GM12878 (cell line): ENCODE measurements around the gene ALB. TPM values are rescaled to one million over a fixed set of nuclear protein-coding genes. Genes with fewer than 3 reads are reported as not detected.

ENCODE experiments used
- BACH1 ChIP-seq: fragments of 450-650 bp; IDR thresholded peaks from 2 replicates; pipeline ENCODE4 v1.6.1; 2017; ENCODE audit warnings: mild to moderate bottlenecking, borderline replicate concordance
- RELA ChIP-seq: fragments of 450-650 bp; IDR thresholded peaks from 2 replicates; pipeline ENCODE4 v1.8.0; 2014; ENCODE audit warnings: borderline replicate concordance; ENCODE audit not compliant: partially characterized antibody
- ZBED1 ChIP-seq: IDR thresholded peaks from 2 replicates; pipeline ENCODE4 v1.6.1; 2016; ENCODE audit warnings: borderline replicate concordance
- polyA plus RNA-seq, 11 experiments: library from polyadenylated mRNA; depleted of rRNA in 4 of 11; unstranded in 6 of 11; stranded (reverse) in 5 of 11; fragments of >200 nt; fragmentation: Nextera tagmentation in 4 of 11; fragmentation: Illumina TruSeq in 1 of 11; extraction: Ambion mirVana in 4 of 11; extraction: Trizol in 1 of 11; gene quantifications; 1 replicate in 1 of 11; 2 replicates in 10 of 11; pipeline versions ENCODE4 v1.2.1 to v1.2.3, GENCODE V29; 2011 to 2016; ENCODE audit warnings: inconsistent platforms in 2 of 11, missing spikeins in 2 of 11, low read depth in 1 of 11
- total RNA-seq, 4 experiments: library from RNA; depleted of rRNA in 3 of 4; stranded (reverse); fragments of >200 nt in 3 of 4; fragmentation: Illumina TruSeq in 1 of 4; extraction: Trizol in 1 of 4; gene quantifications; 2 replicates each; pipeline versions ENCODE4 v1.2.1 to v1.2.3, GENCODE V29; 2013 to 2021
- TF ChIP-seq, protein P1 (sequence below), 3 experiments: IDR thresholded peaks in 2 of 3; conservative IDR thresholded peaks in 1 of 3; 2 replicates each; pipeline ENCODE4 v1.5.1; 2011; ENCODE audit warnings: low read depth in 3 of 3, low read length in 3 of 3, mild to moderate bottlenecking in 3 of 3, control low read depth in 2 of 3, moderate library complexity in 2 of 3, inconsistent platforms in 1 of 3, mixed read lengths in 1 of 3; ENCODE audit not compliant: control insufficient read depth in 2 of 3, insufficient read depth in 1 of 3; ENCODE audit errors: extremely low read depth in 1 of 3
- TF ChIP-seq, protein P2 (sequence below): fragments of 450-650 bp; IDR thresholded peaks from 2 replicates; pipeline ENCODE4 v1.6.1; 2018; ENCODE audit warnings: mild to moderate bottlenecking, low read depth, moderate library complexity; ENCODE audit not compliant: partially characterized antibody
- TF ChIP-seq, protein P3 (sequence below): fragments of 450-650 bp; formaldehyde crosslinking; IDR thresholded peaks from 2 replicates; pipeline ENCODE4 v1.4.0; 2022; ENCODE audit warnings: mild to moderate bottlenecking, moderate library complexity
- TF ChIP-seq, protein P4 (sequence below): fragments of 450-650 bp; IDR thresholded peaks from 2 replicates; pipeline ENCODE4 v1.6.1; 2018; ENCODE audit warnings: borderline replicate concordance, mild to moderate bottlenecking; ENCODE audit not compliant: partially characterized antibody

The ALB gene
- total and polyA plus RNA-seq, 10 of the 15 experiments (the other 5 are each of a cell fraction or from before 2014, with no cell fraction given) = 0.05 to 29.0 TPM; not detected in 8

DNA sequence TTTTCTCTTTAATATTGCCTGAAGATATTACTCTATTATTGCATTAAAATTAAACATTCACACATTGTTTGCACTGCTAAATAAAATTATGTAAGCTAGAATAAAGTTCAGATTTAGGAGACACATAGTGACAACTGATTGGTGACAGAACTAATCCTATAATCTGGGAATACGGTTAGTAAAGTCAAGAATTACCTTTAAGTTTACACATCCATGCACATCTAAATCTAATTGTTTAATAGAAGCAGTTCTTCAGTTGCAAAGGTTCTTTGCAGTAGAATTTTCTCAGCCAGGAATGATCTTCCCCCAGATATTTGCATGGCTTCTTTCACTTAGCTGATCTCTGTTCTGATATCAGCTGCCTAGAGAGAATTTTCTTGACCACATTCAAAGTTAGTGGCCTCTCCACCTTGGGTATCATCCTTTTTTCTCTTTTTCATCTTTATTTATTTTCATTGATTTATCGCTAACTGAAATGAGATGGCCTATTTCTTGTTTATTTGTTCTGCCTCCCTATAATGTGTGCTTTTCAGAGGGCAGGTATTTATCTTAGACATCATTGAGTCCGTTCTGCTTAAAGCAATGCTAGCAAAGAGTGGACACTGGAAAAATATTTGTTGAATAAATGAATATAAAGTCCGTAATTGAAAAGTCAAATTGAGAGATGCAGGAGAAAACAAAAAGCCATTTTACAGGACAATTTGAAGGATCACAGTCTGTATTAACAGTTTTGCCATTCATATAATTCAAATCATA is 44.5 kb downstream of the ALB start (continued):
- TF ChIP-seq, protein P1, sequence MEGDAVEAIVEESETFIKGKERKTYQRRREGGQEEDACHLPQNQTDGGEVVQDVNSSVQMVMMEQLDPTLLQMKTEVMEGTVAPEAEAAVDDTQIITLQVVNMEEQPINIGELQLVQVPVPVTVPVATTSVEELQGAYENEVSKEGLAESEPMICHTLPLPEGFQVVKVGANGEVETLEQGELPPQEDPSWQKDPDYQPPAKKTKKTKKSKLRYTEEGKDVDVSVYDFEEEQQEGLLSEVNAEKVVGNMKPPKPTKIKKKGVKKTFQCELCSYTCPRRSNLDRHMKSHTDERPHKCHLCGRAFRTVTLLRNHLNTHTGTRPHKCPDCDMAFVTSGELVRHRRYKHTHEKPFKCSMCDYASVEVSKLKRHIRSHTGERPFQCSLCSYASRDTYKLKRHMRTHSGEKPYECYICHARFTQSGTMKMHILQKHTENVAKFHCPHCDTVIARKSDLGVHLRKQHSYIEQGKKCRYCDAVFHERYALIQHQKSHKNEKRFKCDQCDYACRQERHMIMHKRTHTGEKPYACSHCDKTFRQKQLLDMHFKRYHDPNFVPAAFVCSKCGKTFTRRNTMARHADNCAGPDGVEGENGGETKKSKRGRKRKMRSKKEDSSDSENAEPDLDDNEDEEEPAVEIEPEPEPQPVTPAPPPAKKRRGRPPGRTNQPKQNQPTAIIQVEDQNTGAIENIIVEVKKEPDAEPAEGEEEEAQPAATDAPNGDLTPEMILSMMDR (IDR thresholded peaks at IDR 0.05 in 2 of 3, conservative IDR thresholded peaks at IDR 0.05 in 1 of 3; ENCODE audit: control insufficient read depth in 2 of 3, extremely low read depth in 1 of 3, insufficient read depth in 1 of 3, low read depth in 3 of 3, low read length in 3 of 3) = no peak
- TF ChIP-seq, protein P2, sequence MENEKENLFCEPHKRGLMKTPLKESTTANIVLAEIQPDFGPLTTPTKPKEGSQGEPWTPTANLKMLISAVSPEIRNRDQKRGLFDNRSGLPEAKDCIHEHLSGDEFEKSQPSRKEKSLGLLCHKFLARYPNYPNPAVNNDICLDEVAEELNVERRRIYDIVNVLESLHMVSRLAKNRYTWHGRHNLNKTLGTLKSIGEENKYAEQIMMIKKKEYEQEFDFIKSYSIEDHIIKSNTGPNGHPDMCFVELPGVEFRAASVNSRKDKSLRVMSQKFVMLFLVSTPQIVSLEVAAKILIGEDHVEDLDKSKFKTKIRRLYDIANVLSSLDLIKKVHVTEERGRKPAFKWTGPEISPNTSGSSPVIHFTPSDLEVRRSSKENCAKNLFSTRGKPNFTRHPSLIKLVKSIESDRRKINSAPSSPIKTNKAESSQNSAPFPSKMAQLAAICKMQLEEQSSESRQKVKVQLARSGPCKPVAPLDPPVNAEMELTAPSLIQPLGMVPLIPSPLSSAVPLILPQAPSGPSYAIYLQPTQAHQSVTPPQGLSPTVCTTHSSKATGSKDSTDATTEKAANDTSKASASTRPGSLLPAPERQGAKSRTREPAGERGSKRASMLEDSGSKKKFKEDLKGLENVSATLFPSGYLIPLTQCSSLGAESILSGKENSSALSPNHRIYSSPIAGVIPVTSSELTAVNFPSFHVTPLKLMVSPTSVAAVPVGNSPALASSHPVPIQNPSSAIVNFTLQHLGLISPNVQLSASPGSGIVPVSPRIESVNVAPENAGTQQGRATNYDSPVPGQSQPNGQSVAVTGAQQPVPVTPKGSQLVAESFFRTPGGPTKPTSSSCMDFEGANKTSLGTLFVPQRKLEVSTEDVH = no peak
- no peak for TF ChIP-seq ZBED1
- no peak for TF ChIP-seq BACH1
- TF ChIP-seq, protein P3, sequence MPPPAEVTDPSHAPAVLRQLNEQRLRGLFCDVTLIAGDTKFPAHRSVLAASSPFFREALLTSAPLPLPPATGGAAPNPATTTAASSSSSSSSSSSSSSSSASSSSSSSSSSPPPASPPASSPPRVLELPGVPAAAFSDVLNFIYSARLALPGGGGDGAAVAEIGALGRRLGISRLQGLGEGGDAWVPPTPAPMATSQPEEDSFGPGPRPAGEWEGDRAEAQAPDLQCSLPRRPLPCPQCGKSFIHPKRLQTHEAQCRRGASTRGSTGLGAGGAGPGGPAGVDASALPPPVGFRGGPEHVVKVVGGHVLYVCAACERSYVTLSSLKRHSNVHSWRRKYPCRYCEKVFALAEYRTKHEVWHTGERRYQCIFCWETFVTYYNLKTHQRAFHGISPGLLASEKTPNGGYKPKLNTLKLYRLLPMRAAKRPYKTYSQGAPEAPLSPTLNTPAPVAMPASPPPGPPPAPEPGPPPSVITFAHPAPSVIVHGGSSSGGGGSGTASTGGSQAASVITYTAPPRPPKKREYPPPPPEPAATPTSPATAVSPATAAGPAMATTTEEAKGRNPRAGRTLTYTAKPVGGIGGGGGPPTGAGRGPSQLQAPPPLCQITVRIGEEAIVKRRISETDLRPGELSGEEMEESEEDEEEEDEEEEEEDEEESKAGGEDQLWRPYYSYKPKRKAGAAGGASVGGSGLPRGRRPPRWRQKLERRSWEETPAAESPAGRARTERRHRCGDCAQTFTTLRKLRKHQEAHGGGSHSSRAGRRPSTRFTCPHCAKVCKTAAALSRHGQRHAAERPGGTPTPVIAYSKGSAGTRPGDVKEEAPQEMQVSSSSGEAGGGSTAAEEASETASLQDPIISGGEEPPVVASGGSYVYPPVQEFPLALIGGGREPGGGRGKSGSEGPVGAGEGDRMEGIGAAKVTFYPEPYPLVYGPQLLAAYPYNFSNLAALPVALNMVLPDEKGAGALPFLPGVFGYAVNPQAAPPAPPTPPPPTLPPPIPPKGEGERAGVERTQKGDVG (CRISPR knock-in tag) = no peak
- TF ChIP-seq, protein P4, sequence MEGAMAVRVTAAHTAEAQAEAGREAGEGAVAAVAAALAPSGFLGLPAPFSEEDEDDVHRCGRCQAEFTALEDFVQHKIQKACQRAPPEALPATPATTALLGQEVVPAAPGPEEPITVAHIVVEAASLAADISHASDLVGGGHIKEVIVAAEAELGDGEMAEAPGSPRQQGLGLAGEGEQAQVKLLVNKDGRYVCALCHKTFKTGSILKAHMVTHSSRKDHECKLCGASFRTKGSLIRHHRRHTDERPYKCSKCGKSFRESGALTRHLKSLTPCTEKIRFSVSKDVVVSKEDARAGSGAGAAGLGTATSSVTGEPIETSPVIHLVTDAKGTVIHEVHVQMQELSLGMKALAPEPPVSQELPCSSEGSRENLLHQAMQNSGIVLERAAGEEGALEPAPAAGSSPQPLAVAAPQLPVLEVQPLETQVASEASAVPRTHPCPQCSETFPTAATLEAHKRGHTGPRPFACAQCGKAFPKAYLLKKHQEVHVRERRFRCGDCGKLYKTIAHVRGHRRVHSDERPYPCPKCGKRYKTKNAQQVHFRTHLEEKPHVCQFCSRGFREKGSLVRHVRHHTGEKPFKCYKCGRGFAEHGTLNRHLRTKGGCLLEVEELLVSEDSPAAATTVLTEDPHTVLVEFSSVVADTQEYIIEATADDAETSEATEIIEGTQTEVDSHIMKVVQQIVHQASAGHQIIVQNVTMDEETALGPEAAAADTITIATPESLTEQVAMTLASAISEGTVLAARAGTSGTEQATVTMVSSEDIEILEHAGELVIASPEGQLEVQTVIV = no peak
- TF ChIP-seq RELA = no peak
